Brain pericyte (primary cell): ENCODE results near the gene KRTAP4-12.
"Not testable (repeated sequence)": the region's sequence is repeated elsewhere in the genome, so short reads cannot be mapped to it uniquely, and the experiment has no call there.

ENCODE experiments used
- DNase-seq: peaks from one replicate; pipeline ENCODE4 v3.0.0-alpha.2; 2012; ENCODE audit warnings: low read depth, low spot score

The KRTAP4-12 gene

GRCh38 chr17:41126412-41126811 lies 2.4 kb upstream of the KRTAP4-12 start:
- no peak for DNase-seq

GRCh38 chr17:41125064-41125463 lies 1.1 kb upstream of the KRTAP4-12 start:
- no peak for DNase-seq

- not testable (repeated sequence) for DNase-seq
Observed at GRCh38 chr17:41123292-41123990, 541 bp downstream of the KRTAP4-12 start.

- no peak for DNase-seq
Observed at GRCh38 chr17:41121742-41122141, 2.2 kb downstream of the KRTAP4-12 start.

GRCh38 chr17:41119696-41120690 lies 4.0 kb downstream of the KRTAP4-12 start:
- DNase-seq, result not testable (repeated sequence)

GRCh38 chr17:41118721-41119120 lies 5.3 kb downstream of the KRTAP4-12 start:
- no peak for DNase-seq

- not testable (repeated sequence) for DNase-seq
Observed at GRCh38 chr17:41117846-41118386, 6.1 kb downstream of the KRTAP4-12 start, which contains the start of gene KRTAP4-11. TSS of gene KRTAP4-11 (minus strand) at chr17:41118373. CDS start at chr17:41118315, 58 bp downstream.

- no peak for DNase-seq
Observed at GRCh38 chr17:41116297-41116696, 7.7 kb downstream of the KRTAP4-12 start.

GRCh38 chr17:41111151-41111885 lies 12.7 kb downstream of the KRTAP4-12 start:
- no peak for DNase-seq

- DNase-seq, result not testable (repeated sequence)
Observed at GRCh38 chr17:41108728-41109386, 15.1 kb downstream of the KRTAP4-12 start.

- DNase-seq, result no peak
Observed at GRCh38 chr17:41107941-41108450, 16.0 kb downstream of the KRTAP4-12 start.

GRCh38 chr17:41105347-41105746 lies 18.6 kb downstream of the KRTAP4-12 start, which contains the start of gene KRTAP4-9:
TSS of gene KRTAP4-9 (plus strand) at chr17:41105389. CDS start at chr17:41105389, 0 bp downstream.
- not testable (repeated sequence) for DNase-seq

GRCh38 chr17:41104386-41105038 lies 19.5 kb downstream of the KRTAP4-12 start:
- DNase-seq, result not testable (repeated sequence)

- no peak for DNase-seq
Observed at GRCh38 chr17:41103896-41104295, 20.1 kb downstream of the KRTAP4-12 start.

GRCh38 chr17:41101586-41102259 lies 22.3 kb downstream of the KRTAP4-12 start, which contains the start of gene KRTAP4-16:
TSS of gene KRTAP4-16 (minus strand) at chr17:41102209. CDS start at chr17:41102209, 0 bp downstream.
- DNase-seq, result no peak

- DNase-seq, result not testable (repeated sequence)
Observed at GRCh38 chr17:41099682-41100480, 24.1 kb downstream of the KRTAP4-12 start.

- no peak for DNase-seq
Observed at GRCh38 chr17:41098481-41098880, 25.5 kb downstream of the KRTAP4-12 start.

- no peak for DNase-seq
Observed at GRCh38 chr17:41098042-41098441, 25.9 kb downstream of the KRTAP4-12 start, which contains the start of gene KRTAP4-8. TSS of gene KRTAP4-8 (minus strand) at chr17:41098142. CDS start at chr17:41098084, 58 bp downstream.
